ENCODE data around the gene RBM3.

RBM3 gene

GRCh38 chrX:48558271-48558670, 16.0 kb upstream of the RBM3 start:
- no peak overlapping the region for H3K27ac Mint-ChIP-seq
- DNase-seq (ENCODE audit: low spot score): no peak
- no peaks in the 10 kb centered on the region for H3K9me3 Mint-ChIP-seq
- no peak overlapping the region for H3K4me3 Mint-ChIP-seq
- H3K4me1 Mint-ChIP-seq (ENCODE audit: low read depth): no peaks in the 10 kb centered on the region
- no peaks in the 10 kb centered on the region for H3K27me3 Mint-ChIP-seq (ENCODE audit: low read depth)
- peaks cover 23% of the 10 kb centered on the region for H3K36me3 Mint-ChIP-seq (ENCODE audit: low read depth)

- no peak for DNase-seq (ENCODE audit: low spot score)
- Mint-ChIP-seq H3K9me3 (no peaks in the 10 kb centered on the region), H3K36me3 (ENCODE audit: low read depth) (peaks cover 23% of the 10 kb centered on the region), H3K27ac (no peak overlapping the region), H3K27me3 (ENCODE audit: low read depth) (no peaks in the 10 kb centered on the region), H3K4me1 (ENCODE audit: low read depth) (no peaks in the 10 kb centered on the region), H3K4me3 (no peak overlapping the region)
These were observed 14.6 kb upstream of the RBM3 start for GRCh38 chrX:48559636-48560035.

- Mint-ChIP-seq H3K4me3 (no peak overlapping the region), H3K27ac (no peak overlapping the region), H3K36me3 (ENCODE audit: low read depth) (peaks cover 20% of the 10 kb centered on the region), H3K4me1 (ENCODE audit: low read depth) (no peaks in the 10 kb centered on the region), H3K27me3 (ENCODE audit: low read depth) (no peaks in the 10 kb centered on the region), H3K9me3 (no peaks in the 10 kb centered on the region)
- no peak for DNase-seq (ENCODE audit: low spot score)
These were observed 14.2 kb upstream of the RBM3 start for GRCh38 chrX:48560056-48560455.

DNA sequence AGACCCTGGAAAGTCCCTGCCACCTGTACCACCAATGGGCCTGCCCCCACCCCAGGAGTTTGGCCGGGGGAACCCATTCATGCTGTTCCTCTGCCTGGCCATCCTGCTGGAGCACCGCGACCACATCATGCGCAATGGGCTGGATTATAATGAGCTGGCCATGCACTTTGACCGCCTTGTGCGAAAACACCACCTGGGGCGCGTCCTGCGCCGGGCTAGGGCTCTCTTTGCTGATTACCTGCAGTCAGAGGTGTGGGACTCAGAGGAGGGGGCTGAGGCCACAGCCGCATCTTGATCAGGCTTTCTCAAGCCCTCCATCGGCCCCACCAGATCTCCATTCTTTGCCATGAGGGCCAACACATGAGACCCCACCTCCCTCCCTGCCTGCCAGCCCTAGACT, 13.6 kb upstream of the RBM3 start:
- no peak for DNase-seq (ENCODE audit: low spot score)
- no peak overlapping the region for H3K4me3 Mint-ChIP-seq
- H3K9me3 Mint-ChIP-seq: no peaks in the 10 kb centered on the region
- H3K27me3 Mint-ChIP-seq (ENCODE audit: low read depth): no peaks in the 10 kb centered on the region
- H3K27ac Mint-ChIP-seq: no peak overlapping the region
- H3K36me3 Mint-ChIP-seq (ENCODE audit: low read depth): peaks cover 20% of the 10 kb centered on the region
- no peaks in the 10 kb centered on the region for H3K4me1 Mint-ChIP-seq (ENCODE audit: low read depth)

DNA sequence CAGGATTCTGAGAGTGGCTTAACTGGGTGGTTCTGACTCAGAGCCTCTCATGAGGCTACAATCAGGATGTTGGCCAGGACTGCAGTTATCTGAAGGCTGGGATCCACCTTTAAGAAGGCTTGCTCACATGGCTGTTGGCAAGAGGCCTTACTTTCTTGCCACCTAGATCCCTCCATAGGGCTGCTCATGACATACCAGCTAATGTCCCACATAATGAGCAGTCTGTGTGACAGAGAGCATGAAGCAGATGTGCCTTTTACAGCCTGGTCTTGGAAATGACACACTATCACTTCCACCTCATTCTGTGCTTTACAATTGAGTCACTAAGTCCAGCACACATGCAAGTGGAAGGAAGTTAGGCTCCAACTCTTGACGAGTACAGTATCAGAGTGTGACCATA, 4.3 kb upstream of the RBM3 start:
- no peak overlapping the region for H3K4me3 Mint-ChIP-seq
- peaks cover 9% of the 10 kb centered on the region for H3K4me1 Mint-ChIP-seq (ENCODE audit: low read depth)
- peaks cover 2% of the 10 kb centered on the region for H3K36me3 Mint-ChIP-seq (ENCODE audit: low read depth)
- H3K27me3 Mint-ChIP-seq (ENCODE audit: low read depth): no peaks in the 10 kb centered on the region
- DNase-seq (ENCODE audit: low spot score): peak; percentile 34
- peak overlapping the region; percentile 63 for H3K27ac Mint-ChIP-seq
- no peaks in the 10 kb centered on the region for H3K9me3 Mint-ChIP-seq

- peaks cover 33% of the 10 kb centered on the region for H3K36me3 Mint-ChIP-seq (ENCODE audit: low read depth)
- H3K4me1 Mint-ChIP-seq (ENCODE audit: low read depth): peaks cover 13% of the 10 kb centered on the region
- H3K4me3 Mint-ChIP-seq: peak overlapping the region; percentile 98
- H3K27me3 Mint-ChIP-seq (ENCODE audit: low read depth): no peaks in the 10 kb centered on the region
- no peak for DNase-seq (ENCODE audit: low spot score)
- H3K9me3 Mint-ChIP-seq: no peaks in the 10 kb centered on the region
- peak overlapping the region; percentile 99 for H3K27ac Mint-ChIP-seq
These were observed 504 bp upstream of the RBM3 start for GRCh38 chrX:48573690-48574269.

DNA sequence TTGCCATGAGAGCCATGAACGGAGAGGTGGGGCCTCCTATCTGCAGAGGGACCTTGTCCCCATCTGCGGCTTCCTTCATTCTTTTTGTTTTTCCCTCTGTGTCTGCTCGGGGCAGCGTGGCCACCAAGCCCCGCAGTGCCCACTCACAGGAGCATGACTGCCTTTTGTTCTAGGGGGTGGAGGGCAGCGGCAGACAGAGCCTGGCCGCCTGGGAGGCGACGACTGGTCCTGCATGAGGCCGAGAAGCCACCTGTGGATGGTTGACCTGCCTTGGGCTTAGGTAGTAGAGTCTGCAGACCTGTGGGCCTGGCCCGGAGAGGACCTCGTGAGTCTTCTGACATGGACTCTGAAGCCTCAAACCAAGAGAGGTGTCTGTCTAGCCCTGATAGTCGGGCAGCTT, 1.4 kb downstream of the RBM3 start:
- Mint-ChIP-seq H3K4me3 (peak overlapping the region; percentile 98), H3K36me3 (ENCODE audit: low read depth) (peaks cover 40% of the 10 kb centered on the region), H3K9me3 (no peaks in the 10 kb centered on the region), H3K27ac (peak overlapping the region; percentile 99), H3K4me1 (ENCODE audit: low read depth) (peaks cover 15% of the 10 kb centered on the region), H3K27me3 (ENCODE audit: low read depth) (no peaks in the 10 kb centered on the region)
- no peak for DNase-seq (ENCODE audit: low spot score)

DNA sequence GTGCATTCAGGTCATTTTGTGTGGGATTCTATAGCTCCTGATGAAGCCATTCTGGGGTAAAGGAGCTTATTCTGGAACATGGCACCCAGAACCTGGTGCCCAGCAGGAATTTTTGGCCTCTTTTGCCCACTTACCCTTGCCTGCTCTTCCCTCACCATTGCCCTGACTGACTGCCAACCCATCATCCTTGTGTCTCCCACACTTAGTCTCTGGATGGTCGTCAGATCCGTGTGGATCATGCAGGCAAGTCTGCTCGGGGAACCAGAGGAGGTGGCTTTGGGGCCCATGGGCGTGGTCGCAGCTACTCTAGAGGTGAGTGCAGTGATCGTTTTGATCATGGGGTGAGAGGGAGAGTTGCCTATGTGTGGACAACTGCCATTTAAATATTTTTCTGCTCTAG, 1.8 kb downstream of the RBM3 start:
- DNase-seq (ENCODE audit: low spot score): no peak
- Mint-ChIP-seq H3K4me1 (ENCODE audit: low read depth) (peaks cover 15% of the 10 kb centered on the region), H3K9me3 (no peaks in the 10 kb centered on the region), H3K4me3 (peak overlapping the region; percentile 98), H3K36me3 (ENCODE audit: low read depth) (peaks cover 40% of the 10 kb centered on the region), H3K27ac (no peak overlapping the region), H3K27me3 (ENCODE audit: low read depth) (no peaks in the 10 kb centered on the region)

DNA sequence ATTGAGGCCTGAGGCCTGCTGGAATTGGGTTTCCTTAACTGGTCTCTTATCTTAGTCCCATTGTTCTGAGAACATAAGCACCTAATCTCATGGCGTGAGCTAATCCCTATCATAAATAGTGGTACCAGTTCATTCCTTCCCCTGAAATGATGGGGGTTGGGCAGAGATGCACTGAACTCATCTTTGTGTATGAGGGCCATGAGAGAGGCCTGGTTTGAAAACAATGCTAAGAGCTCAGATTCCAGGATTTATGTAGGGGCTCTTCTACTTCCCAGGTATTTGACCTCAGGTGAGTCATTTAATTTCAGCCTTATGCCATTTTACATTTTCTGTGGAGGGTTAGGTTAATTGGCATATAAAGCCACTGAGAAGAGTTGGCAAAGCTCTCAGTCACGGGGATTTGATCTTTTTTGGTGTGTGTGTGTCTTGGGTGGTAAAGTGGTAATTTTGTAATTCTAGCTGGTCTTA, 4.4 kb downstream of the RBM3 start:
- Mint-ChIP-seq H3K4me1 (ENCODE audit: low read depth) (peaks cover 13% of the 10 kb centered on the region), H3K27ac (peak overlapping the region; percentile 43), H3K36me3 (ENCODE audit: low read depth) (peaks cover 40% of the 10 kb centered on the region), H3K27me3 (ENCODE audit: low read depth) (no peaks in the 10 kb centered on the region), H3K9me3 (no peaks in the 10 kb centered on the region), H3K4me3 (no peak overlapping the region)
- no peak for DNase-seq (ENCODE audit: low spot score)

DNA sequence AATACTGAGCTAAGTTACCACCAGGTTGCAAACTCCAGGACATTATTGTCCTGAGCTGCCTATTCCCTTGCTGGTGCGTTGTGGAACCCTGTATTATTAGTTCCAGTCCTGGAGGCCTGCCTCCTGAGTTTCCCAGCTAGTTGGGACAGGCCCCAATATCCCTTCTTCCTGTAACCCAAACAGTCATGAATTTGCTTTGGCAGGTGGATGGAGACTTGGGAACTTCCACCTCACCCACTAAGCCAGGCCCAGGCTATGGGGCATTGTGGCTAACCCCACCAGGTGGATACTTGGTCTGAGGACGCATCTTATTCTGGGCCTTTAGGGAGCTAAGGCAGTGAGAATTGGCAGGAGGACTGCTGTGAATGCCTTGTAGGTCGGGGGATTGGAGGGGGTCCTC, 5.0 kb downstream of the RBM3 start:
- Mint-ChIP-seq H3K9me3 (no peaks in the 10 kb centered on the region), H3K4me1 (ENCODE audit: low read depth) (peaks cover 8% of the 10 kb centered on the region), H3K27ac (no peak overlapping the region), H3K4me3 (no peak overlapping the region), H3K27me3 (ENCODE audit: low read depth) (no peaks in the 10 kb centered on the region), H3K36me3 (ENCODE audit: low read depth) (peaks cover 40% of the 10 kb centered on the region)
- no peak for DNase-seq (ENCODE audit: low spot score)

DNA sequence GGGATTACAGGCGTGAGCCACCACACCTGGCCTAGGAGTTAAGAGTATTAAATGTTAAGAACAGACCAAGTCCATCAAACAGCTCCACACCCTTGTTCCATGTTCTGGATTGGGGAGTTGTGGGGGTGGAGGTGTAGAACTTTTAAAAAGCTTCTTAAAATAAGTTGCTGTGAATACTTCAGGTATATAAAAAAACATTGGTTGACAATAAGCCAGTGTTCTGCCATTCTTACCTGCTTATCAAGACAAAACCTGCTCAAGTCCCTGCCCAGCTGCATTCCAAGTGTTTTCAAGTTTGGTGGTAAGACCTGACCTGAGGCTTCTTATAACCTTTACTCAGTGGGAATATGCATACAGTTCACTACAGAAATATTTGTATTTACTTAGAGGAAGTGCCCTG, 6.4 kb downstream of the RBM3 start:
- no peak overlapping the region for H3K4me3 Mint-ChIP-seq
- H3K36me3 Mint-ChIP-seq (ENCODE audit: low read depth): peaks cover 30% of the 10 kb centered on the region
- H3K27ac Mint-ChIP-seq: no peak overlapping the region
- H3K27me3 Mint-ChIP-seq (ENCODE audit: low read depth): no peaks in the 10 kb centered on the region
- H3K4me1 Mint-ChIP-seq (ENCODE audit: low read depth): peaks cover 5% of the 10 kb centered on the region
- no peaks in the 10 kb centered on the region for H3K9me3 Mint-ChIP-seq
- DNase-seq (ENCODE audit: low spot score): no peak

DNA sequence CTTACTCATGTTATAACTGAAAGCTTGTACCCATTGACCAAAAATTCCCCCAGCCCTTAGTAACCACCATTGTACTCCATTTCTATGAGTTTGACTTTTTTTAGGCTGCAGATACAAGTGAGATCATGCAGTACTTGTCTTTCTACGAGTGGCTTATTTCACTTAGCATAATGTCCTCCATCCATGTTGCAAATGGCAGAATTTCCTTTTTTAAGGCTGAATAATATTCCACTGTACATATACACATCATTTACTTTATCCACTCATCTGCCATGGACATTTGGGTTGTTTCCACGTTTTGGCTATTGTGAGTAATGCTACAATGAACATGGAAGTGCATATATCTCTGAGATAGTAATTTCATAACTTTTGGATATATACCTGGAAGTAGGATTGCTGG, 10.4 kb downstream of the RBM3 start:
- Mint-ChIP-seq H3K27ac (no peak overlapping the region), H3K4me3 (no peak overlapping the region), H3K9me3 (no peaks in the 10 kb centered on the region), H3K36me3 (ENCODE audit: low read depth) (peaks cover 3% of the 10 kb centered on the region), H3K27me3 (ENCODE audit: low read depth) (no peaks in the 10 kb centered on the region), H3K4me1 (ENCODE audit: low read depth) (no peaks in the 10 kb centered on the region)
- DNase-seq (ENCODE audit: low spot score): no peak

DNA sequence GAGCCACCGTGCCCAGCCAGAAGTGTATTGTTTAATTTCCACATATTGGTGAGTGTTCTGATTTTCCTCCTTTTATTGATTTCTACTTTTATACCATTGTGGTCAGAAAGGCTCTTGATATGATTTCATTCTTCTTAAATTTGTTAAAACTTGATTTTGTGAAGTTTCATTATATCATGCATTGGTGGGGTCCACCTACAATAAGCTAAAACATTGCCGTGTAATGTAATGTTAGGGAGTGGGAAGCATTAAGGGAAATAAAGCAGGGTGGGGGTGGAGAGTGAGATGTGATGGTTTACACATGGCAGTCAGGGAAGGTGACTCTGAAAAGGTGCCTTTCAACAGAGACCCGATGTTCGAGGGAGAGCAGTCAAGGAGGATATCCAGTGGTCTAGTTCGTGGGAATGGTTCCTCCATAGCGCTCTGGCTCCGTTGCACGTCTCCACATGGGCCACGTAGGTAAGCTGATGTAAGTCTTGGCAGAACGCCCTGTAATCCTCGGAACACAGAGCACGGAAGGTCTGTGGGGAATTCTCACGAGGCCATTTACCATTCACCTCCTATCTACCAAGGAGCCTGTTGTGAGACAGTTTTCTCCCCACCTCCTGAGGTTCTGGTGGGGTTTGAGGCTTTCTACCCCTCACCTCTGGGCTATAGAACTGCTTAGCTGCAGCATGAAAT, 15.3 kb downstream of the RBM3 start:
- no peak for DNase-seq (ENCODE audit: low spot score)
- no peak overlapping the region for H3K27ac Mint-ChIP-seq
- H3K4me3 Mint-ChIP-seq: no peak overlapping the region
- no peaks in the 10 kb centered on the region for H3K36me3 Mint-ChIP-seq (ENCODE audit: low read depth)
- no peaks in the 10 kb centered on the region for H3K27me3 Mint-ChIP-seq (ENCODE audit: low read depth)
- no peaks in the 10 kb centered on the region for H3K9me3 Mint-ChIP-seq
- H3K4me1 Mint-ChIP-seq (ENCODE audit: low read depth): no peaks in the 10 kb centered on the region

GRCh38 chrX:48590203-48591103, 16.2 kb downstream of the RBM3 start:
- Mint-ChIP-seq H3K27ac (no peak overlapping the region), H3K27me3 (ENCODE audit: low read depth) (no peaks in the 10 kb centered on the region), H3K4me1 (ENCODE audit: low read depth) (no peaks in the 10 kb centered on the region), H3K36me3 (ENCODE audit: low read depth) (no peaks in the 10 kb centered on the region), H3K4me3 (no peak overlapping the region), H3K9me3 (no peaks in the 10 kb centered on the region)
- no peak for DNase-seq (ENCODE audit: low spot score)

Measured in T-helper 2 cell treated with Interferon-gamma antibody and Interleukin-4, amounts not matched to agents 5 μg/mL and 100 μg/mL, for 36 hours (primary cell).